Smooth muscle cell (in vitro differentiated cells): ENCODE data around the gene NUDT19. TPM values are rescaled to one million over a fixed set of nuclear protein-coding genes. Genes with fewer than 3 reads are reported as not detected.
A peak's percentile ranks its signal among the peaks of the same experiment; 100 is the strongest.
"Not testable (repeated sequence)": the region's sequence is repeated elsewhere in the genome, so short reads cannot be mapped to it uniquely, and the experiment has no call there.

Experiments
- DNase-seq: peaks from one replicate; lab custom pipeline; 2025; ENCODE audit not compliant: unreplicated experiment; lab: John Stamatoyannopoulos, UW
- H2AFZ ChIP-seq: fragments of 200-600 bp; sonication (generic); 2 replicates; pipeline ENCODE4 v1.6.0; 2016; ENCODE audit warnings: antibody characterized with exemption, low read depth, mild to moderate bottlenecking
- H3F3A ChIP-seq: fragments of 200-600 bp; sonication (generic); 2 replicates; pipeline ENCODE4 v1.6.0; 2017; ENCODE audit warnings: antibody characterized with exemption, low read depth
- H3K27ac ChIP-seq: fragments of 200-600 bp; sonication (generic); 2 replicates; pipeline ENCODE4 v1.5.1; 2016; ENCODE audit warnings: low read depth, mild to moderate bottlenecking
- H3K27me3 ChIP-seq: fragments of 200-600 bp; sonication (generic); 2 replicates; pipeline ENCODE4 v1.6.1; 2016; ENCODE audit warnings: low read depth, mild to moderate bottlenecking
- H3K36me3 ChIP-seq: fragments of 200-600 bp; sonication (generic); 2 replicates; pipeline ENCODE4 v1.5.1; 2016; ENCODE audit warnings: low read depth
- H3K4me1 ChIP-seq: fragments of 200-600 bp; sonication (generic); 2 replicates; pipeline ENCODE4 v1.5.1; 2016; ENCODE audit warnings: low read depth
- H3K4me2 ChIP-seq: fragments of 200-600 bp; sonication (generic); 2 replicates; pipeline ENCODE4 v1.6.0; 2016; ENCODE audit warnings: mild to moderate bottlenecking
- H3K4me3 ChIP-seq: fragments of 200-600 bp; sonication (generic); 2 replicates; pipeline ENCODE4 v1.5.1; 2016; ENCODE audit warnings: mild to moderate bottlenecking
- H3K79me2 ChIP-seq: fragments of 200-600 bp; sonication (generic); 2 replicates; pipeline ENCODE4 v1.6.0; 2016; ENCODE audit warnings: low read depth, mild to moderate bottlenecking
- H3K9ac ChIP-seq: fragments of 200-600 bp; sonication (generic); 2 replicates; pipeline ENCODE4 v1.6.0; 2016; ENCODE audit warnings: low read depth
- H3K9me3 ChIP-seq: fragments of 200-600 bp; sonication (generic); replicated peaks from 2 replicates; pipeline ENCODE4 v1.5.1; 2016; ENCODE audit warnings: low read depth
- H4K20me1 ChIP-seq: fragments of 200-600 bp; sonication (generic); 2 replicates; pipeline ENCODE4 v1.6.0; 2016; ENCODE audit warnings: low read depth
- WGBS: methylation state at CpG from one replicate; pipeline ENCODE4 v1.1.7; 2016; ENCODE audit warnings: low lambda C conversion rate; 5-methylcytosine and 5-hydroxymethylcytosine counted together
- polyA plus RNA-seq: library from polyadenylated mRNA; unstranded; fragments of >200 nt; fragmentation: Nextera tagmentation; extraction: Ambion mirVana; gene quantifications from 2 replicates; pipeline ENCODE4 v1.2.1, GENCODE V29; 2016
- total RNA-seq: library from RNA; depleted of rRNA; stranded (reverse); fragments of >200 nt; gene quantifications from 2 replicates; pipeline ENCODE4 v1.2.3, GENCODE V29; 2014
- TF ChIP-seq, protein P1 (sequence below): fragments of 200-600 bp; sonication (generic); IDR thresholded peaks from 2 replicates; pipeline ENCODE4 v1.5.1; 2017; ENCODE audit warnings: borderline replicate concordance, mild to moderate bottlenecking, antibody characterized with exemption; ENCODE audit not compliant: insufficient read depth, poor library complexity, severe bottlenecking

The NUDT19 gene
- total and polyA plus RNA-seq, 2 experiments from 2014 or later = 2.2 to 3.5 TPM

- Histone ChIP-seq H4K20me1 (peaks cover 40% of the 10 kb centered on the region), H3K79me2 (peaks cover 47% of the 10 kb centered on the region), H3K27ac (peak overlapping the region; percentile 19), H3K4me2 (peak overlapping the region; percentile 74), H3K4me1 (peaks cover 14% of the 10 kb centered on the region), H3K4me3 (peak overlapping the region; percentile 68)
- not testable (repeated sequence) for H3K27me3 ChIP-seq, DNase-seq, H3K9ac ChIP-seq, H3K36me3 ChIP-seq, H3K9me3 ChIP-seq, H2AFZ ChIP-seq, H3F3A ChIP-seq
- WGBS = 64% methylated on average over 2 of the region's 2 CpGs
Observed at GRCh38 chr19:32694316-32694715, 2.7 kb downstream of the NUDT19 start.

DNA sequence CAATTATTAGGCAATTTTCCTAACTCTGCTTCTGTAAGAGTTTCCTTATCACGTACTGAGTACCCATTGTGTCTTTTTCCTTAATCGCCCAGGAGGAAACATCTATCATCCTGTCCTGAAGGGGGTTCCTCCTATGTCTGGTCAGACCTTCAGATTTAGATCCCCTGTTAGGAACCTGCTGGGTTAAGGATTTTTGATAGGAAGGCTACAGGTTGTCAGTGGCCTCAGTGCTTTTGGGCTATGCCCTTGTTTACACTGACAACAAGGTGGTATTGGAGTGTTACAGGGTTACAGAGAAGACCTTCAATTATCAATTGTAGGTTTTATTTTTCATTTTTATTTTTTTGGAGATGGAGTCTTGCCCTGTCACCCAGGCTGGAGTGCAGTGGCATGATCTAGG is 3.2 kb downstream of the NUDT19 start:
- 93% methylated on average over 2 of the region's 2 CpGs for WGBS
- peaks cover 40% of the 10 kb centered on the region for H4K20me1 ChIP-seq
- H3K79me2 ChIP-seq = peaks cover 52% of the 10 kb centered on the region
- H3K36me3 ChIP-seq, DNase-seq, H3F3A ChIP-seq, H3K27me3 ChIP-seq, H3K27ac ChIP-seq, H2AFZ ChIP-seq, H3K9me3 ChIP-seq, H3K9ac ChIP-seq: not testable (repeated sequence)
- peak overlapping the region; percentile 74 for H3K4me2 ChIP-seq
- H3K4me3 ChIP-seq = peak overlapping the region; percentile 68
- peaks cover 14% of the 10 kb centered on the region for H3K4me1 ChIP-seq

DNA sequence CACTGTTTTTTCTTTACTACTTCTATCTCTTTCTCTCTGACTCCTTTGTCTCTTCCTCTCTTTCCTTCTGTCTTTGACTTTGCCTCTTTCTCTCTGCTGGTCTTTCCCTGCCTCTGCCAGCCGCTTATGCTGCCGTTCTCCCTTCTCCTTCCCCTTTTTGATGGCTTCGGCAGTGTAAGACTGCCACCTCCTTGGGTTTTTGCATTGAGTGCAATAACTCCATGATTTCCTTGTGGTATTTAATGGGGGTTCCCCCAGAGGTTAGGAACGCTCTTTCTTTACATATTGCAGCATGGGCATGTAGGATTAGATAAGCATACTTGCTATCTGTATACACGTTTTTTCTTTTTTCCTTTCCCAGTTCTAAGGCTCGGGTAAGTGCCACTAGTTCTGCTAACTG is 3.9 kb downstream of the NUDT19 start:
- H2AFZ ChIP-seq, DNase-seq, H3K9me3 ChIP-seq, H3K27ac ChIP-seq, H3K4me3 ChIP-seq, H3K36me3 ChIP-seq, H3F3A ChIP-seq, H3K4me2 ChIP-seq, H3K27me3 ChIP-seq, H3K9ac ChIP-seq: not testable (repeated sequence)
- peaks cover 55% of the 10 kb centered on the region for H3K79me2 ChIP-seq
- WGBS = 84% methylated on average over 6 of the region's 6 CpGs
- peaks cover 42% of the 10 kb centered on the region for H4K20me1 ChIP-seq
- H3K4me1 ChIP-seq = peaks cover 14% of the 10 kb centered on the region

DNA sequence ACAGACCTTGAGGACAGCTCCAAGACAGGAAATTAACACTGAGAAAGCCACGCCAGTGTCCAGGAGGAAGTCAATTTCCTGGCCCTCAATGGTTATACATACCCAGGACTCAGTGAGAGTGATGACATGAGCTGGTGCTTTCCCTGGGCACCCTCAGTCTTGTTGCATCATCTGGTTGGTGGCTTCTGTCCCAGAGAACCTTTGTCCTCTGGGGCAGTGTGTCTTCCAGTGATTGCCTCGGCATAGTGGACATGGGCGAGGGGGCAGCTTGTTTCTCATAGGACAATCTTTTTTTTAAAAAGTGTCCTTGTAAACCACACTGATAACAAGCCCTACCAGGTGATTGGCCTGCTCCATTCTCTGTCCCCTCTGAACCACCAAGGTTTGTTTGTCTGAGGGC is 5.2 kb downstream of the NUDT19 start:
- not testable (repeated sequence) for H3K4me2 ChIP-seq, H3K27ac ChIP-seq, H3K4me3 ChIP-seq, H3F3A ChIP-seq, DNase-seq, H3K9me3 ChIP-seq, H3K36me3 ChIP-seq, H3K9ac ChIP-seq, H2AFZ ChIP-seq, H3K27me3 ChIP-seq
- Histone ChIP-seq H4K20me1 (peaks cover 54% of the 10 kb centered on the region), H3K79me2 (peaks cover 63% of the 10 kb centered on the region), H3K4me1 (peaks cover 14% of the 10 kb centered on the region)
- WGBS = 100% methylated on average over 3 of the region's 3 CpGs

- not testable (repeated sequence) for H3F3A ChIP-seq, H3K4me2 ChIP-seq, H3K4me1 ChIP-seq, H3K9me3 ChIP-seq, H2AFZ ChIP-seq, H3K27ac ChIP-seq, H3K9ac ChIP-seq, H3K4me3 ChIP-seq, H3K27me3 ChIP-seq, H3K36me3 ChIP-seq, DNase-seq
- Histone ChIP-seq H4K20me1 (peaks cover 46% of the 10 kb centered on the region), H3K79me2 (peaks cover 48% of the 10 kb centered on the region)
- WGBS = 96% methylated on average over 7 of the region's 7 CpGs
Observed at GRCh38 chr19:32700129-32700528, 8.5 kb downstream of the NUDT19 start.

DNA sequence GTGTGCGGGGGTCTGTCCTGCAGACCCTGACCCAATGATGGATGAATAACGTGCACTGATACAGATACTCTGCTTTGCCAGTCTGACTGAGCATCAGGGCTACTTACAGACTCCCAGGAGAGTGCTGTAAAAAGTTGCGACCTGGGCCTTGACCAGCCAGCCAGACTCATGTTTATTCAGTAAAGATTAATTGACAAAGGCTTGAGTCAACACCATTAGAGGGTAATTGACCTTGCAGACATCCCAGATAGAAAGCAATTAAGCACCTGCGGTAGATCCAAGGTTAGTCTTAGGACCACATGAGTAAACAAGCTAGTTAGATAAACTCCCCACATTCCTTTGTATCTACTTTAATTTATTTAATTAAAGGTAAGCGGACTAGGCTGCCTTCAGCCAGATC is 10.4 kb downstream of the NUDT19 start:
- H3K79me2 ChIP-seq = peaks cover 48% of the 10 kb centered on the region
- WGBS = 79% methylated on average over 5 of the region's 5 CpGs
- no peaks in the 10 kb centered on the region for H3K36me3 ChIP-seq
- H4K20me1 ChIP-seq = peaks cover 27% of the 10 kb centered on the region
- TF ChIP-seq, protein P1, sequence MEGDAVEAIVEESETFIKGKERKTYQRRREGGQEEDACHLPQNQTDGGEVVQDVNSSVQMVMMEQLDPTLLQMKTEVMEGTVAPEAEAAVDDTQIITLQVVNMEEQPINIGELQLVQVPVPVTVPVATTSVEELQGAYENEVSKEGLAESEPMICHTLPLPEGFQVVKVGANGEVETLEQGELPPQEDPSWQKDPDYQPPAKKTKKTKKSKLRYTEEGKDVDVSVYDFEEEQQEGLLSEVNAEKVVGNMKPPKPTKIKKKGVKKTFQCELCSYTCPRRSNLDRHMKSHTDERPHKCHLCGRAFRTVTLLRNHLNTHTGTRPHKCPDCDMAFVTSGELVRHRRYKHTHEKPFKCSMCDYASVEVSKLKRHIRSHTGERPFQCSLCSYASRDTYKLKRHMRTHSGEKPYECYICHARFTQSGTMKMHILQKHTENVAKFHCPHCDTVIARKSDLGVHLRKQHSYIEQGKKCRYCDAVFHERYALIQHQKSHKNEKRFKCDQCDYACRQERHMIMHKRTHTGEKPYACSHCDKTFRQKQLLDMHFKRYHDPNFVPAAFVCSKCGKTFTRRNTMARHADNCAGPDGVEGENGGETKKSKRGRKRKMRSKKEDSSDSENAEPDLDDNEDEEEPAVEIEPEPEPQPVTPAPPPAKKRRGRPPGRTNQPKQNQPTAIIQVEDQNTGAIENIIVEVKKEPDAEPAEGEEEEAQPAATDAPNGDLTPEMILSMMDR = no peak
- H3K9ac ChIP-seq = no peak overlapping the region
- H2AFZ ChIP-seq = no peak overlapping the region
- no peak overlapping the region for H3K27ac ChIP-seq
- no peaks in the 10 kb centered on the region for H3F3A ChIP-seq
- no peak overlapping the region for H3K4me3 ChIP-seq
- no peaks in the 10 kb centered on the region for H3K27me3 ChIP-seq
- no peak overlapping the region for H3K4me2 ChIP-seq
- H3K4me1 ChIP-seq = no peaks in the 10 kb centered on the region
- peaks cover 9% of the 10 kb centered on the region for H3K9me3 ChIP-seq
- DNase-seq = no peak

DNA sequence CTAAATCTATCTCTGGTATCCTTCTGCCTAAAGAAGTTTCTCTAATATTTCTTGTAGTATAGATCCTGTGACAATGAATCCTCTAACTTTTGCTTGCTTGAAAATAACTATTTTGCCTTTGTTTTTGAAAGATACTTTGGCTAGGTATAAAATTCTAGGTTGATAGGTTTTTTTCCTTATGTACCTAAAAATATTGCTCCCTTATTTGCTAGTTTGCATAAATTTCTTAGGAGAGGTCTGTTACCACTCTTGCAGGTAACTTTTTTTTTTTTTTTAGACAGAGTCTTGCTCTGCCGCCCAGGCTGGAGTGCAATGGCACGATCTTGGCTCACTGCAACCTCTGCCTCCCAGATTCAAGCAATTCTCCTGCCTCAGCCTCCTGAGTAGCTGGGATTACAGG is 12.4 kb downstream of the NUDT19 start:
- not testable (repeated sequence) for H3K4me3 ChIP-seq, H3K9ac ChIP-seq, H3K27ac ChIP-seq, H3K9me3 ChIP-seq, H2AFZ ChIP-seq, H3F3A ChIP-seq, H3K4me1 ChIP-seq, DNase-seq, H3K36me3 ChIP-seq, H3K27me3 ChIP-seq, H3K4me2 ChIP-seq
- Histone ChIP-seq H4K20me1 (peaks cover 25% of the 10 kb centered on the region), H3K79me2 (peaks cover 42% of the 10 kb centered on the region)
- WGBS = 97% methylated on average over 2 of the region's 2 CpGs
